Ishikawa (cell line): ENCODE data around the gene C14orf180.

ENCODE experiments used
- CEBPB ChIP-seq: IDR thresholded peaks from 2 replicates; pipeline ENCODE4 v1.6.1; 2012
- CREB1 ChIP-seq: IDR thresholded peaks from 2 replicates; pipeline ENCODE4 v1.6.1; 2012; ENCODE audit warnings: low read depth
- EP300 ChIP-seq: IDR thresholded peaks from 2 replicates; pipeline ENCODE4 v1.6.1; 2012; ENCODE audit warnings: borderline replicate concordance
- FOXM1 ChIP-seq: IDR thresholded peaks from 2 replicates; pipeline ENCODE4 v1.6.1; 2012; ENCODE audit warnings: low read depth, borderline replicate concordance
- NFIC ChIP-seq: IDR thresholded peaks from 2 replicates; pipeline ENCODE4 v1.6.1; 2012
- RAD21 ChIP-seq: IDR thresholded peaks from 2 replicates; pipeline ENCODE4 v1.6.1; 2012; ENCODE audit warnings: low read depth
- TAF1 ChIP-seq: IDR thresholded peaks from 2 replicates; pipeline ENCODE4 v1.6.1; 2012; ENCODE audit warnings: low read depth, mild to moderate bottlenecking
- TCF12 ChIP-seq: IDR thresholded peaks from 2 replicates; pipeline ENCODE4 v1.6.1; 2012; ENCODE audit warnings: low read depth
- TEAD4 ChIP-seq: IDR thresholded peaks from 2 replicates; pipeline ENCODE4 v1.6.1; 2012
- YY1 ChIP-seq: IDR thresholded peaks from 2 replicates; pipeline ENCODE4 v1.6.1; 2012; ENCODE audit warnings: low read depth
- TF ChIP-seq, protein P1 (sequence below): IDR thresholded peaks from 2 replicates; pipeline ENCODE4 v1.6.1; 2012
- TF ChIP-seq, protein P2 (sequence below): IDR thresholded peaks from 2 replicates; pipeline ENCODE4 v1.6.1; 2012; ENCODE audit warnings: low read depth, mild to moderate bottlenecking
- TF ChIP-seq, protein P3 (sequence below): IDR thresholded peaks from 2 replicates; pipeline ENCODE4 v1.6.1; 2012

DNA sequence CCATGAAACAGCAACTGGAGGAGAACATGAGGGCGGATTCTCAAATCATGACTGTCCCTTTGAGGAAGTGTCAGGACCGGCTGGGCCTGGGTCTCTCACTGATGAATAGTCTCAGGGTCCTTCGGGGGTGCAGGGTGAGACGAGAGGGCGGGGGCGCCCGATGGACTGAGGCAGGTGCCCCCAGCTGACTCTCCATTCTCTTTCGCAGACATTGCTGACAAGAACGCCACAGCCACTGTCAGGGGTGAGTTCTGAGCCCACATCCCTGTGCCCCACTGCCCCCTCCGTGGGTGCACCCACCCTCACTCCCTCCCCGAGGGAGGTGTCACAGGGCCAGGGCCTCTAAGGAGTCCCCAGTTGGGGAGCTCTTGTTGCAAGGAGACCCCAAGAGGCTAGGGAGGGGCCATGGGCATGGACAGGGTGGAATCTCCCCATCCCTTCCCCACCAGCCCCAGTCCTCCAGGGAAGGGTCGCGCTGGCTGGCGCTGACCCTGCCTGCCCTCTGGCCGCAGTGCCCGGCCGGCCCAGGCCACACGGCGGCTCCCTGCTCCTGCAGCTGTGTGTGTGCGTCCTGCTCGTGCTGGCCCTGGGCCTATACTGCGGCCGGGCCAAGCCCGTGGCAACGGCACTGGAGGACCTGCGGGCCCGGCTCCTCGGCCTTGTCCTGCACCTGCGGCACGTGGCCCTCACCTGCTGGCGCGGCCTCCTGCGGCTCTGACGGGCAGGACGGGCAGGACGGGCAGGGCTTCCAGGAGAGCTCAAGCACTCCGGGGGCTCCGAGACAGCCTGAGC, 8.7 kb downstream of the C14orf180 start:
- TF ChIP-seq, protein P1, sequence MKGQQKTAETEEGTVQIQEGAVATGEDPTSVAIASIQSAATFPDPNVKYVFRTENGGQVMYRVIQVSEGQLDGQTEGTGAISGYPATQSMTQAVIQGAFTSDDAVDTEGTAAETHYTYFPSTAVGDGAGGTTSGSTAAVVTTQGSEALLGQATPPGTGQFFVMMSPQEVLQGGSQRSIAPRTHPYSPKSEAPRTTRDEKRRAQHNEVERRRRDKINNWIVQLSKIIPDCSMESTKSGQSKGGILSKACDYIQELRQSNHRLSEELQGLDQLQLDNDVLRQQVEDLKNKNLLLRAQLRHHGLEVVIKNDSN = no peak
- TF ChIP-seq RAD21 (no peak), NFIC (no peak), YY1 (no peak), EP300 (no peak), CEBPB (no peak), FOXM1 (no peak), TEAD4 (no peak), TCF12 (no peak), TAF1 (no peak), CREB1 (no peak)
- TF ChIP-seq, protein P2, sequence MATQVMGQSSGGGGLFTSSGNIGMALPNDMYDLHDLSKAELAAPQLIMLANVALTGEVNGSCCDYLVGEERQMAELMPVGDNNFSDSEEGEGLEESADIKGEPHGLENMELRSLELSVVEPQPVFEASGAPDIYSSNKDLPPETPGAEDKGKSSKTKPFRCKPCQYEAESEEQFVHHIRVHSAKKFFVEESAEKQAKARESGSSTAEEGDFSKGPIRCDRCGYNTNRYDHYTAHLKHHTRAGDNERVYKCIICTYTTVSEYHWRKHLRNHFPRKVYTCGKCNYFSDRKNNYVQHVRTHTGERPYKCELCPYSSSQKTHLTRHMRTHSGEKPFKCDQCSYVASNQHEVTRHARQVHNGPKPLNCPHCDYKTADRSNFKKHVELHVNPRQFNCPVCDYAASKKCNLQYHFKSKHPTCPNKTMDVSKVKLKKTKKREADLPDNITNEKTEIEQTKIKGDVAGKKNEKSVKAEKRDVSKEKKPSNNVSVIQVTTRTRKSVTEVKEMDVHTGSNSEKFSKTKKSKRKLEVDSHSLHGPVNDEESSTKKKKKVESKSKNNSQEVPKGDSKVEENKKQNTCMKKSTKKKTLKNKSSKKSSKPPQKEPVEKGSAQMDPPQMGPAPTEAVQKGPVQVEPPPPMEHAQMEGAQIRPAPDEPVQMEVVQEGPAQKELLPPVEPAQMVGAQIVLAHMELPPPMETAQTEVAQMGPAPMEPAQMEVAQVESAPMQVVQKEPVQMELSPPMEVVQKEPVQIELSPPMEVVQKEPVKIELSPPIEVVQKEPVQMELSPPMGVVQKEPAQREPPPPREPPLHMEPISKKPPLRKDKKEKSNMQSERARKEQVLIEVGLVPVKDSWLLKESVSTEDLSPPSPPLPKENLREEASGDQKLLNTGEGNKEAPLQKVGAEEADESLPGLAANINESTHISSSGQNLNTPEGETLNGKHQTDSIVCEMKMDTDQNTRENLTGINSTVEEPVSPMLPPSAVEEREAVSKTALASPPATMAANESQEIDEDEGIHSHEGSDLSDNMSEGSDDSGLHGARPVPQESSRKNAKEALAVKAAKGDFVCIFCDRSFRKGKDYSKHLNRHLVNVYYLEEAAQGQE = no peak
- TF ChIP-seq, protein P3, sequence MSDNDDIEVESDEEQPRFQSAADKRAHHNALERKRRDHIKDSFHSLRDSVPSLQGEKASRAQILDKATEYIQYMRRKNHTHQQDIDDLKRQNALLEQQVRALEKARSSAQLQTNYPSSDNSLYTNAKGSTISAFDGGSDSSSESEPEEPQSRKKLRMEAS = no peak
